Fibroblast of pulmonary artery (primary cell): ENCODE results near the gene PIK3R3.

Experiments used
- DNase-seq: peaks from one replicate; pipeline ENCODE4 v3.0.0-alpha.2; 2010; ENCODE audit warnings: low read depth
- H3K4me3 ChIP-seq: replicated peaks from 2 replicates; pipeline ENCODE4 v1.5.1; 2011; ENCODE audit warnings: low read depth, mild to moderate bottlenecking, control low read depth, low read length, moderate library complexity
- TF ChIP-seq, protein P1 (sequence below): IDR thresholded peaks from 2 replicates; pipeline ENCODE4 v1.5.1; 2011; ENCODE audit warnings: mild to moderate bottlenecking, control low read depth, low read length, inconsistent platforms; ENCODE audit errors: missing control alignments

PIK3R3 gene

DNA sequence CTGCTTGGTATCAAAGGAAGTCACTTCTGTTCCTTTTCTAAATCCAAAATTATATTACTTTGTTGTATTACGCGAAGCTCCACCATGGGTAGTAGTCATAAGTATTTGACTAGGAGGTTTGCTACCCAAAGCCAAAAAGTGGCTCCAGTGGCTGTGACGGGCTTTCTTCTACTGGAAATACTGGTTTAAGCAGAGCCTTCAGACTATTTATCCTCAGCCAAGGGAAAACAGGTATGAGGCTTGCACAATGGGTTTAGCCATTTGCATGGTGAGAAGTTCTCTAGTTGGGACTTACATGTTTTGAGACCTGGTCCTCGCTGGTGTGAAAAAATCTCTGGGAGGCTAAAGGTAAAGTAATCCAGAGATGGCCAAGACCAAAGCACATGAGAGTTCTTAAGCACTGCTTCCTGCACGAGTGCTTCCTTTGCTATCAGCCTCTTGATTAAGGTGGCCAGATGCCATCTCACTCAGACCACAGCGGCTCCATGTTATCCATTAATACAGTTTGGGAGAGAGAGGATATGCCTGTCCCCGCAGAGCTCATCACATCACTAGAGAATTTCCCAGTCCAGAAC lies 121.2 kb downstream of the PIK3R3 start:
- H3K4me3 ChIP-seq, result no peak overlapping the region
- DNase-seq, result no peak
- TF ChIP-seq, protein P1, sequence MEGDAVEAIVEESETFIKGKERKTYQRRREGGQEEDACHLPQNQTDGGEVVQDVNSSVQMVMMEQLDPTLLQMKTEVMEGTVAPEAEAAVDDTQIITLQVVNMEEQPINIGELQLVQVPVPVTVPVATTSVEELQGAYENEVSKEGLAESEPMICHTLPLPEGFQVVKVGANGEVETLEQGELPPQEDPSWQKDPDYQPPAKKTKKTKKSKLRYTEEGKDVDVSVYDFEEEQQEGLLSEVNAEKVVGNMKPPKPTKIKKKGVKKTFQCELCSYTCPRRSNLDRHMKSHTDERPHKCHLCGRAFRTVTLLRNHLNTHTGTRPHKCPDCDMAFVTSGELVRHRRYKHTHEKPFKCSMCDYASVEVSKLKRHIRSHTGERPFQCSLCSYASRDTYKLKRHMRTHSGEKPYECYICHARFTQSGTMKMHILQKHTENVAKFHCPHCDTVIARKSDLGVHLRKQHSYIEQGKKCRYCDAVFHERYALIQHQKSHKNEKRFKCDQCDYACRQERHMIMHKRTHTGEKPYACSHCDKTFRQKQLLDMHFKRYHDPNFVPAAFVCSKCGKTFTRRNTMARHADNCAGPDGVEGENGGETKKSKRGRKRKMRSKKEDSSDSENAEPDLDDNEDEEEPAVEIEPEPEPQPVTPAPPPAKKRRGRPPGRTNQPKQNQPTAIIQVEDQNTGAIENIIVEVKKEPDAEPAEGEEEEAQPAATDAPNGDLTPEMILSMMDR, result no peak

DNA sequence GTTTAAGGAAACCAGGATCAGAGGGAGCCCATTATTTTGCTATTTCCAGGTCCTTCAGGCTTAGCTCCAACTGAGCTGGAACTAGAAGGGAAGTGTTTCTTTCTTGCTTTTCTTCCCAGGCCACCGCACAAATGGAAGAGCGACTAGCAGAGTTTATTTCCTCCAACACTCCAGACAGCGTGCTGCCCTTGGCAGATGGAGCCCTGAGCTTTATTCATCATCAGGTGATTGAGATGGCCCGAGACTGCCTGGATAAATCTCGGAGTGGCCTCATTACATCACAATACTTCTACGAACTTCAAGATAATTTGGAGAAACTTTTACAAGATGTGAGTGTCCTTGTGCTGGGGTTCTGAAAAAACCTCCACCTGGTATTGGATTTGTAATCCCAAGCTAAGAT lies 121.8 kb downstream of the PIK3R3 start:
- TF ChIP-seq, protein P1, result no peak
- no peak for DNase-seq
- H3K4me3 ChIP-seq, result no peak overlapping the region

DNA sequence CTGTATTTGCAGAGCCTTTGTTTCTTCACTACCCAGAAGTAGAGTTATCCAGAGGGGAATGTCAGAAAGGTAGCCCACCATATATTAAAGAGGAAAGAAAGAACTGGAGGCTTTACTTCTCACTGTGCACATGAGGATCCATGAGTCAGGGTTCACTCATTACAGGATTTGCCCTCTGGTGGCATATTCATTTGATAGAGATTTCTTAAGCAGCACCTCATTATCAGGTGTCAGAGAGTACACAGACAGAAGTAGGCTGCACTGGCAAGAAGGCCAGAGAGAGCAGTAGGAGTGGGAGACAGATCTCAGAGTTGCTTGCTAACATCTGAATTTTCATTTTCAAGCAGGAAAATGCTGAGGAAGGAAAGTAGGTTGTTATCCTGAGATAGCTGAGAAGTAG lies 123.8 kb downstream of the PIK3R3 start:
- H3K4me3 ChIP-seq, result no peak overlapping the region
- no peak for DNase-seq
- TF ChIP-seq, protein P1, result no peak

DNA sequence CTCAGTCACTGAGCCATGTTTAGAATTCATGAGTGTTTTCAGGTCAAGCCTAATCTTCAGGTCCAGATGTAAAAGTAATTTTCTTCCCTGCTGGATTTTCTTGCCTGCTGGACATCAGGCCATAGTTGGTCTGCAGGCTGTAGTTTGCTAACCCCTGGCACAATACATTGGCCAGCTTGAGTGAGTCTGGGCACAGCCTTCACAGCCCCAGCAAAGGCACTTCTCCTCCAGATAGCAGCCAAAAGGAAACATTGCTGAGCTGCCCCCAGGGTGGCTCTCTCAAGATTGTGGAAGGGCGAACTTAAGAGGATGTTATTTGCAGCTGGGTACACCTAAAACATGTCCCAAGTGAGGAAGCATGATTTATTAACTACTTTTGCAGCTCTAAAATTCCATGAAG lies 126.8 kb downstream of the PIK3R3 start:
- DNase-seq, result no peak
- H3K4me3 ChIP-seq, result no peak overlapping the region
- TF ChIP-seq, protein P1, result no peak

DNA sequence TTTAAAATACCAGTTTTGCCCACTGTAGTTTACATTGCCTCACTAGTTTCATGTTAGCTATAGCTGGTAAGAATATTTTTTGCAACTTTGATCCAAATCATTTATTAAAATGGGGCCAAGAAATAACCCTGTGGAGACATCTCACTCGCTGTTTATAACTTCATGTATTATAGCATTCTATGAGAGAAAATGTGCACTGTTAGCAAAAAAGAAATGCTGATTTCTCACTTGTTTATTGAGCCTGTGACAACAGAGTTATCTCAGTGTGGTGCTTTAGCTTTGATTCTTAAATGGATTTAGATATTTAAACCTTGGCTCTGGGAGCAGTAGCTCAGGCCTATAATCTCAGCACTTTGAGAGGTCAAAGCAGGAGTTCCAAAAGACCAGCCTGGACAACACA lies 127.9 kb downstream of the PIK3R3 start:
- no peak for DNase-seq
- TF ChIP-seq, protein P1, result no peak

DNA sequence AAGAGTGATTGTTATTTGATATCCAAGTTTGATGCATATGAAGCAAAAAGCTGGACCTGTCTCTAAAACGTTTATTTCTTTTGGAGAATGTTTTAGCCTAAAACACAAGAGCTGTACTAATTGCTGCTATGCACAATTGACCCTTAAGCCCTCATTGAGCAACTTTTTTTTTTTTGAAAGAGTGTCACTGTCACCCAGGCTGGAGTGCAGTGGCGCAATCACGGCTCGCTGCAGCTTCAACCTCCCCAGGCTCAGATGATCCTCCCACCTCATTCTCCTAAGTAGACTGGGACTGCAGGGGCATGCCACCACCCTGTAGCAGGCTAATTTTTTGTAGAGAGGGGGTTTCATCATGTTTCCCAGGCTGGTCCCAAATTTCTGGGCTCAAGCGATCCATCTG lies 129.1 kb downstream of the PIK3R3 start:
- TF ChIP-seq, protein P1, result no peak
- DNase-seq, result no peak

More for the DNA sequence above, 127.9 kb downstream of the PIK3R3 start:
- no peak overlapping the region for H3K4me3 ChIP-seq

DNA sequence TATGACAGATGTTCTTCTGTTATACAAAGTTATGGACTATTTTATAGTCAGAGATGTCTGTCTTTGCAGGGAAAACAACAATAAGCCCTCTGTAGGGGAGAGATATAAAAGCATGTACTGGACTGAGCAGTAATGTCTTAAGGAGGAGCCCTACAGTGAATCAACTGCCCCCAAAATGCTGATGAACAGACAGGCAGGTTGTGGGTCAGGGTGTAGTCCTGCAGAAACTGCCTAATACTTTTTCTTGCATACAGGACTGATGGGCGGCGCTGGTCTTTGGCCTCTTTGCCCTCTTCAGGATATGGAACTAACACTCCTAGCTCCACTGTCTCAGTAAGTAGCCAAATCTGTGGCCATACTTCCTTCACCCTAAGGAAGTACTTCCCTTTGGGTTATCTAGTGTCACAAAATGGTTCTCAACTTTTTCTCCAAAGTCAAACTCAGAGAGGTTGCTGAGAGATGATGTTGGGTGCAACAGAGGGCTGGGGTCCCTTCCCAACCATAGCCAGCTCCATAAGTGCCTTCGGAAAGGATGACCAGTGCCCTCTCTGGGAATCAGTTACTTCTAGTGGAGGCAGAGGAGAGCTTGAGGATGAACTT lies 129.8 kb downstream of the PIK3R3 start:
- no peak for DNase-seq
- no peak overlapping the region for H3K4me3 ChIP-seq
- TF ChIP-seq, protein P1, result no peak

More for the DNA sequence above, 129.1 kb downstream of the PIK3R3 start:
- H3K4me3 ChIP-seq, result no peak overlapping the region
